ENCODE measurements around the gene TLR4.

Gene TLR4

GRCh38 chr9:117707561-117707960 lies 3.4 kb downstream of the TLR4 start:
- DNase-seq (ENCODE audit: low read depth): no peak
- no peak overlapping the region for H3K4me3 ChIP-seq (ENCODE audit: low read depth, low read length)

GRCh38 chr9:117709936-117710335 lies 5.7 kb downstream of the TLR4 start:
- no peak overlapping the region for H3K4me3 ChIP-seq (ENCODE audit: low read depth, low read length)

DNA sequence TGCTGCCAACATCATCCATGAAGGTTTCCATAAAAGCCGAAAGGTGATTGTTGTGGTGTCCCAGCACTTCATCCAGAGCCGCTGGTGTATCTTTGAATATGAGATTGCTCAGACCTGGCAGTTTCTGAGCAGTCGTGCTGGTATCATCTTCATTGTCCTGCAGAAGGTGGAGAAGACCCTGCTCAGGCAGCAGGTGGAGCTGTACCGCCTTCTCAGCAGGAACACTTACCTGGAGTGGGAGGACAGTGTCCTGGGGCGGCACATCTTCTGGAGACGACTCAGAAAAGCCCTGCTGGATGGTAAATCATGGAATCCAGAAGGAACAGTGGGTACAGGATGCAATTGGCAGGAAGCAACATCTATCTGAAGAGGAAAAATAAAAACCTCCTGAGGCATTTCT lies 10.1 kb downstream of the TLR4 start:
- no peak overlapping the region for H3K4me3 ChIP-seq (ENCODE audit: low read depth, low read length)
- no peak for DNase-seq (ENCODE audit: low read depth)

More at GRCh38 chr9:117709936-117710335, 5.7 kb downstream of the TLR4 start:
- no peak for DNase-seq (ENCODE audit: low read depth)

- peak; percentile 24 for DNase-seq (ENCODE audit: low read depth)
- no peak overlapping the region for H3K4me3 ChIP-seq (ENCODE audit: low read depth, low read length)
These were observed 11.3 kb downstream of the TLR4 start for GRCh38 chr9:117715411-117715989.

DNA sequence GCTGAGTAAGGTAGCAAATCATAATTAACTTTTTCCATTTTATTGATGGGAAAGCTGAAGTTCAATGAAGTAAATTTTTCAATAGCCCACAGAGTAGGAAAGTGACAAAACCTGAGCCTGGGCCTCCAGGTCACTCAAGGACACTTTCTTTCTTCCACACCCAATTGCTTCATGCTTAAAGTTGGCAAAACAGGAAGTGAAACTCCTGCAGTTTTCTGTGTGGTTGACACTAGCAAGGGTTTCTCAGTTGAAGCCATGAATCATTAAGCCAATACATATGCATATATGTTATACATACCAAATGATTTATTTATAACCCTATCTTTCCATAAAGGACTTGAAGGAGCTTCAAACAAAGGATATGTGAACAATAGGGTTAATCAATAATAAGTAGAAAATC lies 13.9 kb downstream of the TLR4 start:
- H3K4me3 ChIP-seq (ENCODE audit: low read depth, low read length): no peak overlapping the region
- peak; percentile 34 for DNase-seq (ENCODE audit: low read depth)

- no peak for DNase-seq (ENCODE audit: low read depth)
These were observed 14.5 kb downstream of the TLR4 start for GRCh38 chr9:117718701-117719100.

GRCh38 chr9:117719161-117719920 lies 15.1 kb downstream of the TLR4 start:
- no peak overlapping the region for H3K4me3 ChIP-seq (ENCODE audit: low read depth, low read length)
- DNase-seq (ENCODE audit: low read depth): no peak

More at GRCh38 chr9:117718701-117719100, 14.5 kb downstream of the TLR4 start:
- H3K4me3 ChIP-seq (ENCODE audit: low read depth, low read length): no peak overlapping the region

DNA sequence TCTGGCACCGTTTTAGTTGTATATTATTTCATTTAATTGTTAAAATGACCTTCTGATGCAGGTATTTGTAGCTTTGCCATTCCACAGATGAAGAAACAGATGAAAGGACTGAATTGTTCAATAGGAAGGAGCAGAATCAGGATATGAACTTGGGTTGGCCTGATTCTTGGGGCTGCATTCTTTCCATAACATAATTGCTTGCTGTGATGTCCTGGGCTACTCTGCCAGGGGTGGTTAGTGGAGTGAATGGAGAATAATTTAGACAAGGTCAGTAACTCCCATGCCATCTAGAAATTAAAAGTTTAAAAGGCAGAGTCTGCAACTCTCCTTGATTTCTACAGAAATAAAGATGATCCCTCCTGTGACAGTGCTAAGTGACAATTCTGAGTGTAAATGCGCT lies 15.9 kb downstream of the TLR4 start:
- no peak overlapping the region for H3K4me3 ChIP-seq (ENCODE audit: low read depth, low read length)
- no peak for DNase-seq (ENCODE audit: low read depth)

GRCh38 chr9:117720555-117720954 lies 16.4 kb downstream of the TLR4 start:
- DNase-seq (ENCODE audit: low read depth): peak; percentile 25
- H3K4me3 ChIP-seq (ENCODE audit: low read depth, low read length): no peak overlapping the region

DNA sequence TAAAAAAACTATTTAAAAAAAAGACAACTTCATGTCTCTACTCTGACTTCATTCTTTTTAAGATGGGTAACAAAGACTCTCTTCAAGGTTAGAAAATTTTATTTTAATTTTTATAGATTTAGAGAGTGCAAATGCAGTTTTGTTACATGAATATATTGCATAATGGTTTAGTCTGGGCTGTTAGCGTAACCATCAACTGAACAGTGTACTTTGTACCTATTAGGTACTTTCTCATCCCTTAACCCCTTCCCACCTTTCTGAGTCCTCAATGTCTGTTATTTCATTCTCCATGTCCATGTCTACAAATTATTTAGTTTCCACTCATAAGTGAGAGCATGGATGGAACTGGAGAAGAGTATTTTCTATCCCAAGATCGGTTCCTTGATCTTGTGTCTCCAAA lies 16.8 kb downstream of the TLR4 start:
- no peak overlapping the region for H3K4me3 ChIP-seq (ENCODE audit: low read depth, low read length)
- no peak for DNase-seq (ENCODE audit: low read depth)

GRCh38 chr9:117722108-117722761 lies 18.0 kb downstream of the TLR4 start:
- no peak overlapping the region for H3K4me3 ChIP-seq (ENCODE audit: low read depth, low read length)
- DNase-seq (ENCODE audit: low read depth): no peak

DNA sequence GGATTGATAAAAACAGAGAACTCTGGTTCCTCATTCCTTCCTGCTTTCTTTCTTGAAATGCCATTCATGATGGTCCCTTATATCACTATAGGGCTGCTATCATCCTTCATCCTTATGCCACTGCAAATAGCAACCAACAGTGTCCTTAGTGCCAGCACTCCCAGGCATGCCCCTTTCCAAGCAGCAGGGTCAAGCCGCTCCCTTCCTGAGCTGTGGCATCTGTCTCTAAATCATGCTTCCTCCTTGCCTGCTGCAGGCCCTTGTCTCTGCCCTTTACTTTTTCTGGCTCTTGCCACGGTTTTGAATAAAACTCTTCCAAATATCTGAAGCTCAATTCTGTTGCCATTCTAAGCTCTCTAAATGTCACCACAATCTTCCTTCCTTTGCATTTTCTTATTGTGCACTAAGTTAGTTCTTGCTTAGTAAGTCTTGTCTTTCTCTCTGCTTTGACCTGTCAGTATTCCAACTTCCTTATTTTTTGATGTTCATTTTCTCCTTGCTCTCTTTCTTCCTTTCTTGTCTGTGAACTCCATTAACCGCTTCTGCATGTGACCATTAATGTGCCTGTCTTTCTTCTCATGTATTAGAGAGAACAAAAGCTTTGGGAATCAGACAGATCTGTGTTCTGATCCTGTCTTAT lies 19.9 kb downstream of the TLR4 start:
- H3K4me3 ChIP-seq (ENCODE audit: low read depth, low read length): no peak overlapping the region
- no peak for DNase-seq (ENCODE audit: low read depth)

DNA sequence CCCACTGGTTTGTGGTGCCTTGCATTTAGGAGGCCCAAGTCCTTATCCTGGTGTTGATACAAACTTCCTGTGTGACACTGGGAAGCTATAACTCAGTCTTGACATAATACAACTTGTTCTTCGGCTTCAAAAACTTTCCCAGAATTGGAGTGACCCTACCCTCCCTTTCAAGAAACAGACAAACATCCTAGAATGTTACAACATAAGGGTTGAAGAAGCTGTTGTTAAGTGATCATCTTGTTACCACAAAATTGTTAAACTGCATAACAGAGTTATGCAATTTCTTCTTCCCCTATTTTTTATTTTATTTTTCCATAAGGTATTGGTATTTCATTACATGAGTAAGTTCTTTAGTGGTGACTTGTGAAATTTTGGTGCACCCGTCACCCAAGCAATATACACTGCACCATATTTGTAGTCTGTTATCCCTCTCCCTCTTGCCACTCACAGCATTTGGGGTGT lies 21.3 kb downstream of the TLR4 start:
- no peak overlapping the region for H3K4me3 ChIP-seq (ENCODE audit: low read depth, low read length)
- DNase-seq (ENCODE audit: low read depth): peak; percentile 56

GRCh38 chr9:117729375-117729774 lies 25.2 kb downstream of the TLR4 start:
- no peak for DNase-seq (ENCODE audit: low read depth)
- H3K4me3 ChIP-seq (ENCODE audit: low read depth, low read length): no peak overlapping the region

DNA sequence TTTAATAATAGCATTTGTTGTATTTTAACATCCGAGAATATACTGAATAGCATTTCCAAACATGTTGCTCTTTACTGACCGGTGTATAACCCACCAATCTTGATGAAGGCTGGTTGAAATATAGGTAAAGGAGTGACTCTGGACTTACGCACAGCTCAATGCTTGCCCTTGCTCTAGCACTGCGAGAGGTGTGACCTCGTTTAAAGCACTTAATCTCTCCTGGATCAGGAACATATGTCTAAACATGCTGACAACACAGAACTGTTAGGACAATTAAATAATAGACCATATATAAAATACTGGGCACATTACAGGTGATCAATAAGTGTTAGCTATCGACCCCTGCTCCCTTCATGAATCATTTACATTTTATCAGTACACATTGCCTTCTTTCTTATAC lies 28.3 kb downstream of the TLR4 start:
- H3K4me3 ChIP-seq (ENCODE audit: low read depth, low read length): no peak overlapping the region
- no peak for DNase-seq (ENCODE audit: low read depth)

- no peak overlapping the region for H3K4me3 ChIP-seq (ENCODE audit: low read depth, low read length)
- no peak for DNase-seq (ENCODE audit: low read depth)
These were observed 29.3 kb downstream of the TLR4 start for GRCh38 chr9:117733465-117733864.

DNA sequence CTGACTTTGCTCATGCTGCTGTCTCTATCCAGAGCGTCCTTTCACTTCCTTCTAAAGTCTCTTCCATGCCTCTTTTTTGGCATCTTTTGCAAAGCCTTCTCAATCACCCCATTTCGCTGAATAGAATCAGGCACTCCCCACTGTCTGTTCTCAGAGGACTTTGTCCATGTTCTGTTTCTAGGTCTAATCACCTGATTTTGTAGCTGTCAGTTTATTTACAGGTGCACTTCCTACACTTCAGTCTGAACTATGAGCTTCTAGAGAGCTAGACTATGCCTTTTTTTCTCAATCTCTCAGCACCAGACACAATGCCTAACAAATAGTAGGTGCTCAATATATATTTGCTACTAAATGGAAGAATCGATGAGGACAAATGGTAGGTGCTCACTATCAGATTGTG lies 29.9 kb downstream of the TLR4 start:
- no peak overlapping the region for H3K4me3 ChIP-seq (ENCODE audit: low read depth, low read length)
- no peak for DNase-seq (ENCODE audit: low read depth)

- DNase-seq (ENCODE audit: low read depth): peak; percentile 14
- no peak overlapping the region for H3K4me3 ChIP-seq (ENCODE audit: low read depth, low read length)
These were observed 30.5 kb downstream of the TLR4 start for GRCh38 chr9:117734523-117735314.

- DNase-seq (ENCODE audit: low read depth): no peak
- H3K4me3 ChIP-seq (ENCODE audit: low read depth, low read length): no peak overlapping the region
These were observed 33.6 kb downstream of the TLR4 start for GRCh38 chr9:117737721-117738226.

Measured in skeletal muscle cell (primary cell).